Anterior cingulate cortex (tissue), 58 donors: ENCODE results near the gene MYO19.
"Not testable (repeated sequence)": the region's sequence is repeated elsewhere in the genome, so short reads cannot be mapped to it uniquely, and the experiment has no call there.

Experiments used
- DNase-seq, 58 donors: peaks; one replicate each; lab custom pipeline; 2025; lab: John Stamatoyannopoulos, UW

MYO19 gene

GRCh38 chr17:36503456-36504155, 31.1 kb downstream of the MYO19 start:
- DNase-seq: no peak

DNA sequence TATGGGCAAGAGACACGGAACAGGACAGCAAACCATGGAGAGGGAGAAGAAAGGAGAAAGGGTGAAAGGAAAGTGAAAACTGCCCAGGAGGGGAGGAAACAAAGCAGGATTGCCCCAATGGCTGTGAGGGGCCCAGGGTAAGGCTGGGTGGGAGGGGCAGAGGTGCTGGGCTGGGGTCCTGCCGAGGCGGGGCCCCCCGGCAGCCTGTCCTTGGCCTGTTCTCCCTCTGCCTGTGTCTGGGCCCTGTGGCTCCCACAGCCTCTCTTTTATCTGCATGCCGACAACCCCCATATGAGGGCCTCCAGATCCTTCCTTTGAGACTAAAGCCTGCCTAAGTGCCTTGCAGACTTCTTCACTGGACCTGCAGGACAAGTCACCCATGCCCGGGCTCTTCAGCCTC, 32.7 kb downstream of the MYO19 start:
- DNase-seq: no peak

DNA sequence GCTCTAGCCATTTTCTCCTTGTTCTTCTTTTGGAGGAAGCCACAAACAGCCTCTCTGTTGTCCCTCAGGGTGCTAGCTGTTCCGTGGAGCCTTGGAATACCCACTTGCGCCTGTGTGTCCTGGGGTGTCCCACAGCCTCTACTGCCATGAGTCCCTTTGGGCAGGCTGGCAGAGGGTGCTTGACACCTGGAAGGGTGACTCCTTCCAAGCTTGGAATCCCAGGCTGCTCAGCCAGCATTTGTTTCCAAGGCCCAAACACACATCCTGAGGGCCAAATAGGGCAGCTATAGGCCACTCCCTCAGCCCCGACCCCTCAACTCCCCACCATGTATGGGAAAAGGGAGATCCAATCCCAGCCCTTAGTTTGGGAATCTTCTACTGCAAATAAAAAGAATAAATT, 33.3 kb downstream of the MYO19 start:
- DNase-seq: no peak

GRCh38 chr17:36500745-36501225, 33.9 kb downstream of the MYO19 start:
- no peak for DNase-seq

- DNase-seq: no peak
These were observed 35.9 kb downstream of the MYO19 start for GRCh38 chr17:36498560-36499300.

DNA sequence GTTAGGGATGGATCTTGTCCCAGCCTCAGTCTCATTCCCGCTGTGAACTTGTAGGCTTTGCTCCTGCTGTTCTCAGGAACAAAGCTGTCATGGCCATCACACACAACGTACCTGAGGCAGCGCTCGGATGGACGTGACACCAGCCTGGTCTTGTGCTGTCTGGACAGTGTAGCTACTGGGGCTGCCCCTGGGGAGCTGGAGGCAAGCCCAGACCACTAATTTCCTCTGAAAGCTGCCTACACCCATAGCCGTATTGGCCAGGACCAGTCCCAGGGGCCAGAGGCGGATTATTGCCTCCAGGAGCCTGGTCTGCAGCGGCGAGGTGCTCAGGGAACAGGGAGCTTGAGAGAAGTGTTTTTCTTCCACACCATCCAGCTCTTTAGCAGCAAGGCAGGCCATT, 36.5 kb downstream of the MYO19 start:
- no peak for DNase-seq

- peak in 26 of 58 donors; percentile 3 to 65 (median 30) for DNase-seq
These were observed 38.5 kb downstream of the MYO19 start for GRCh38 chr17:36496018-36496789.

DNA sequence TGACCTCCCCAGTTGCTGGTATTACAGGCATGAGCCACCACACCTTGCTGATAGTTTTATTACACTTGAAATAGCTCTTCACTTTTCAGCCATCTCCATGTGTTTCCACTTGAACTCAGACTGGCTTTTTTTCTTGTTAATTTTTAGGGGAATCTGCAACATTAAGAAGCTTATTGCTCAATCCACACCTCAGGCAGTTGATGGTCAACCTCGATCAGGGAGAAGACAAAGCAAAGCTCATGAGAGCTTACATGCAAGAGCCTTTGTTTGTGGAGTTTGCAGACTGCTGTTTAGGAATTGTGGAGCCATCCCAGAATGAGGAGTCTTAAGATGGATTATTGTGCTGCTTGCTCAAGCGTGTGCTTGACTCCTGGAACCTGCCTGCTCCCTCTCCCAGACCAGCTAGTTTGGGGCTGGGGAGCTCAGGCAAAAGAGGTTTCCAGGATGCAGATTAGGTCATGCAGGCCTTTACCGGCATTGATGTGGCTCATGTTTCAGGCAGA, 39.5 kb downstream of the MYO19 start:
- no peak for DNase-seq

DNA sequence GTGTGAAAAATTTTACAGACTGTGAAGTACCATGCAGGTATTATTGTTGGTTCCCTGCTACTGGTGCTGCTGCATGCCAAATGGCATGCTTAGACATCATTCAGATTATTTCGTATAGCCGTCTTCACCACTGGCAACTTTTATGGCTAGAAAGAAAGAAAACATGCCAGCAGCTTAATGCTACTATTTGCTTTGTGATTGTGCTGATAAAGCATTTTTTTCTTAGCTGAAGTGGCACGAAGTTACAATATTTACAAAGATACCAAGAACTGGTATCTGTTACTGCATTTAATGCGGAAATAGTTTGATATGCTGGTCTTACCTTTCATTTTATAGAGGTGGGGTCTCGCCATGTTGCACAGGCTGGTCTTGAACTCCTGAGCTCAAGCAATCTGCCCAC, 40.0 kb downstream of the MYO19 start:
- no peak for DNase-seq

DNA sequence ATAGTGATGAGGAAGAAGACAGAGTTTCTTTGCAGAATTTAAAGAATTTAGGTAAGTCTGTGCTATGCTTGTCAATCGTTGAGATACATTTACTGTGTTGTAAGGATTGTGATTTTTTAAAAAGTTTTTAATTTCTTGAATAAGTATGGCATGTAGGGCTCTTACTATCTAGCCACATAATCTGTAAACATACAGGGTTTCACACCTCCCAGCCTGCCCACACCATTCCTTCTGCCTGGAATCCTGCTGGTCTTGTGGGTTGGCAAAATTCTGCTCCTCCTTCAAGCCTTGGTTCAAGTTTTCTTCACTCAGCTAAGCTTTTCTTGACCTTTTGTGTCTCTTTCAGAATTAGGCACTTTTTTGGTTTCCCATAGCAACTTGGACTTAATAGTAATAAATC, 40.7 kb downstream of the MYO19 start:
- DNase-seq: no peak

GRCh38 chr17:36486204-36487194, 48.2 kb downstream of the MYO19 start, which contains the start of gene ZNHIT3:
ZNHIT3 (plus strand) TSS chr17:36486681; CDS start chr17:36486700, 19 bp downstream.
- peak; percentile 32 to 94 (median 85) for DNase-seq

DNA sequence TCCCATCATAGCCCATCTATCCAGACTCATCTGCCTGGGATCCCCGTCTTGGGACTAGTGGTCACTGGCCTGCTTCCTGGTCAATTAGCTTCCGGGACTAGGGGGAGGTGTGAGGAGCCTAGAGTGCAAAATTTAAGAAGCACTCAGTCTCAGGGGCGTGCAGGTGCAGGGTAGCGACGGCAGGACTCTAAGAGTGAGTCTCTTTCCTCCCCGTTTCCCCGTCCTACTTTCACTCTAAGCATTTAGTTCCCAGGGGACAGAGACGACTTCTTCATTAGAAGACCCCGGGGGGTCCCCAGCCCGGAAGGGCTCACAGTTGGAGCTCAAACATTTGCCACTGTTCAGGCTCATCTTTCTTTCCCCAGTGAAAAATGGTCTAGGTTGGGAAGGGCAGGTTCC, 48.9 kb downstream of the MYO19 start:
- no peak for DNase-seq

- no peak for DNase-seq
These were observed 49.6 kb downstream of the MYO19 start for GRCh38 chr17:36485027-36485426.

GRCh38 chr17:36484021-36484420, 50.6 kb downstream of the MYO19 start:
- DNase-seq: not testable (repeated sequence)

- peak in 54 of 58 donors; percentile 24 to 88 (median 68) for DNase-seq
These were observed 51.8 kb downstream of the MYO19 start for GRCh38 chr17:36482611-36483504.

- DNase-seq: no peak
These were observed 52.8 kb downstream of the MYO19 start for GRCh38 chr17:36481829-36482228.

DNA sequence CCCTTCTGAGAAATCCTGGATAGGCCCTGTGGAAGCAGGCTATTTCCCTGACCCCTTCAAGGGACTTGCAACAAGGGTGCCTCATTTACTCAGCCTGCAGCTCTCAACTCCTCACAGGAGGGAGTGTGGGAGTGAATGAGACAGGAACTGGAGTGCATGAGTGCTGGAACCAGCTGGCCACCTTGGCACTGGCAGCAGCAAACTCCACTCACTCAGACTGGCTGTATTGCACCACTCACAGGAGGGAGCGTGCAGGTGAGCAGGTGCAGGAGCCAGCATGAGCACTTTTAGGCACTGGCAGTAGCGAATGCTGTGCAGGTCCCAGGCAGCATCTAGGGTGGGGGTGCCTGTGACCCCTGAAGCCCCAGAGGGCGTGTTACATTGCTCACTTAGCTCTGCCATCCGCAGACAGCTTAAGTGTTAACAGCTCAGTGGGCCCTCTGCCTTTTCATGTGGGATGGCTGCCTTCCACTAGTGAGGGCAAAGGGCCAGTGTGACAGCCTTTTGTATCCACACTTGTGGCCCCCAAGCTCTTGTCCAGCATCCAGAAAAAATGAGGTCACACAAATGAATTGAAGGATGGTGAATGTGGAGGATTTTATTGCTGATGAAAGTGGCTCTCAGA, 59.2 kb downstream of the MYO19 start:
- peak in 40 of 58 donors; percentile 6 to 74 (median 36) for DNase-seq

GRCh38 chr17:36474571-36474970, 60.1 kb downstream of the MYO19 start:
- no peak for DNase-seq
